ENCODE data around the gene CPLANE2.

The CPLANE2 gene

GRCh38 chr1:16211824-16212223, 25.2 kb downstream of the CPLANE2 start:
- ChIA-PET POLR2A (no interaction called here), CTCF (interaction anchor here (3.4 kb wide), 1 partner anchor 133 kb away, joined by 10 read pairs; no protein-coding TSS in a partner anchor)
- no peak for DNase-seq (ENCODE audit: extremely low spot score)
- TF ChIP-seq, protein P1, sequence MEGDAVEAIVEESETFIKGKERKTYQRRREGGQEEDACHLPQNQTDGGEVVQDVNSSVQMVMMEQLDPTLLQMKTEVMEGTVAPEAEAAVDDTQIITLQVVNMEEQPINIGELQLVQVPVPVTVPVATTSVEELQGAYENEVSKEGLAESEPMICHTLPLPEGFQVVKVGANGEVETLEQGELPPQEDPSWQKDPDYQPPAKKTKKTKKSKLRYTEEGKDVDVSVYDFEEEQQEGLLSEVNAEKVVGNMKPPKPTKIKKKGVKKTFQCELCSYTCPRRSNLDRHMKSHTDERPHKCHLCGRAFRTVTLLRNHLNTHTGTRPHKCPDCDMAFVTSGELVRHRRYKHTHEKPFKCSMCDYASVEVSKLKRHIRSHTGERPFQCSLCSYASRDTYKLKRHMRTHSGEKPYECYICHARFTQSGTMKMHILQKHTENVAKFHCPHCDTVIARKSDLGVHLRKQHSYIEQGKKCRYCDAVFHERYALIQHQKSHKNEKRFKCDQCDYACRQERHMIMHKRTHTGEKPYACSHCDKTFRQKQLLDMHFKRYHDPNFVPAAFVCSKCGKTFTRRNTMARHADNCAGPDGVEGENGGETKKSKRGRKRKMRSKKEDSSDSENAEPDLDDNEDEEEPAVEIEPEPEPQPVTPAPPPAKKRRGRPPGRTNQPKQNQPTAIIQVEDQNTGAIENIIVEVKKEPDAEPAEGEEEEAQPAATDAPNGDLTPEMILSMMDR (IDR thresholded peaks at IDR 0.05; ENCODE audit: control extremely low read depth, extremely low read depth, low read depth, missing control alignments): no peak

DNA sequence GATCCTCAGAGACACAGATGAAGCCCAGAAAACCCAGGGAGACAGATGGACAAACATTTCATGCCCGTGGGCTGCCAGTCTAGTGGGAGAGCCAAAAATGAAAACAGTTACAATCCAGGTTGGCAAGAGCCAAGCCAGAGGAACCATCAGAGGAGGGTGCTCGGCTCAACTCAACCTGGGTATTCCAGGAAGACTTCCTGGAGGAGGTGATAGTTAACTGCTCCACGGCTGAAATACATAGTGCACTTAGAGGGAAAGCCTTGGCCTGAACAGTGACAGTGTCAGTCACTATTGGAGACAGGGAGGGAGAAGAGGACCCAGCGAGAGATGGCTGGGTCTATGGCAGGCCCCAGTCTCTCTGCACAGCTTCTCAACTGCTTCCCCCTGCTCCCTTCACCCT, 26.4 kb downstream of the CPLANE2 start:
- POLR2A ChIA-PET: no interaction called here
- DNase-seq (ENCODE audit: extremely low spot score): no peak
- CTCF ChIA-PET: interaction anchor here (1.0 to 3.4 kb wide), 2 partner anchors 129 to 132 kb away, joined by 3 to 10 read pairs; no protein-coding TSS in a partner anchor
- TF ChIP-seq, protein P1 (IDR thresholded peaks at IDR 0.05; ENCODE audit: control extremely low read depth, extremely low read depth, low read depth, missing control alignments): no peak

- DNase-seq (ENCODE audit: extremely low spot score): no peak
- ChIA-PET CTCF (no interaction called here), POLR2A (no interaction called here)
- TF ChIP-seq, protein P1 (IDR thresholded peaks at IDR 0.05; ENCODE audit: control extremely low read depth, extremely low read depth, low read depth, missing control alignments): no peak
Observed at GRCh38 chr1:16209847-16210407, 27.1 kb downstream of the CPLANE2 start.

DNA sequence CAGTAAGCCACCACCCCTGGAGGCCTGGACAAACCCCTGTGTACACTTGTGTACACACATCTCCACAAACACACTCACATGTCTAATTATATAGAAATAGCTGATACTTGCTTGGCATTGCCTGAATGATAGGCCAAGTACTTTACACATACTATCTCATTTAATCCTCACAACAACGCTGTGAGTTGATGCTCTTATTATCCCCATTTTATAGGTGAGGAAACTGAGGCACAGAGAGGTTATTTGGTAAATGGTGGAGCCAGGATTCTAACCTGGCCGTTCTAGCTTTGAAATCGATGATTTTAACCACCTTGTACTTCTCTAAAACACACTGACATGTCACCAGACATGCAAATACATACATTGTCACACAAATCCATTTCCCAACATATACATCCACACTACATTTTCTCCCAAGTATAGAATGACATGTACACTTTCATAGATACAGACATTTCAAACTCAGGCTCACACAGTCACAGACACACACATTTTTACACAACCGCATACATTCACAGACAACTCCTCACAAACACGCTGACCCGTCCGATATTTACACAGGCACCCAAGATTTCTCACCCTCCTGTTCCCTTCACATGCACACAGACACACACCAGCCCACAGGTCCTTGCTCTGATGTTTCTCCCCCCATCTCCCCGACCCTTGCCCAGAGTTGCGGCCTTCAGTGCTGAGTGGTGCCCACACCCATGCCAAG, 27.7 kb downstream of the CPLANE2 start:
- ChIA-PET POLR2A (no interaction called here), CTCF (no interaction called here)
- TF ChIP-seq, protein P1 (IDR thresholded peaks at IDR 0.05; ENCODE audit: control extremely low read depth, extremely low read depth, low read depth, missing control alignments): no peak
- no peak for DNase-seq (ENCODE audit: extremely low spot score)

- POLR2A ChIA-PET: no interaction called here
- TF ChIP-seq, protein P1 (IDR thresholded peaks at IDR 0.05; ENCODE audit: control extremely low read depth, extremely low read depth, low read depth, missing control alignments): no peak
- CTCF ChIA-PET: interaction anchor here (1.2 kb wide), 1 partner anchor 9 kb away, joined by 3 read pairs; no protein-coding TSS in a partner anchor
- no peak for DNase-seq (ENCODE audit: extremely low spot score)
Observed at GRCh38 chr1:16208270-16208987, 28.6 kb downstream of the CPLANE2 start.

Measured in GM10248 (cell line).